Fibroblast of the aortic adventitia (primary cell): ENCODE results near the gene PSMB11. TPM values are rescaled to one million over a fixed set of nuclear protein-coding genes. Genes with fewer than 3 reads are reported as not detected.
"Not testable (repeated sequence)": the region's sequence is repeated elsewhere in the genome, so short reads cannot be mapped to it uniquely, and the experiment has no call there.

ENCODE experiments used
- DNase-seq: peaks from one replicate; pipeline ENCODE4 v3.0.0-alpha.2; 2010; ENCODE audit warnings: low read depth
- H3K4me3 ChIP-seq: 2 replicates; pipeline ENCODE4 v1.5.1; 2011; ENCODE audit warnings: low read depth, mild to moderate bottlenecking, control low read depth, low read length, moderate library complexity
- CTCF ChIP-seq: IDR thresholded peaks from 2 replicates; pipeline ENCODE4 v1.5.1; 2011; ENCODE audit warnings: mild to moderate bottlenecking, low read length, control low read depth, inconsistent platforms; ENCODE audit not compliant: insufficient read depth
- total RNA-seq: library from RNA; depleted of rRNA; stranded (reverse); fragments of >200 nt; gene quantifications from 2 replicates; pipeline ENCODE4 v1.2.3, GENCODE V29; 2012; ENCODE audit warnings: low replicate concordance

Gene PSMB11
- total RNA-seq, 1 donor = not detected

- no peak for TF ChIP-seq CTCF
- no peak overlapping the region for H3K4me3 ChIP-seq
- no peak for DNase-seq
Measured at GRCh38 chr14:22997676-22998323, 44.2 kb upstream of the PSMB11 start.

- TF ChIP-seq CTCF = no peak
- H3K4me3 ChIP-seq = no peak overlapping the region
- DNase-seq = no peak
Measured at GRCh38 chr14:22998329-22999012, 43.5 kb upstream of the PSMB11 start.

- no peak for TF ChIP-seq CTCF
- DNase-seq = no peak
- no peak overlapping the region for H3K4me3 ChIP-seq
Measured at GRCh38 chr14:23000860-23001259, 41.2 kb upstream of the PSMB11 start.

- no peak overlapping the region for H3K4me3 ChIP-seq
- no peak for TF ChIP-seq CTCF
- DNase-seq = no peak
Measured at GRCh38 chr14:23002592-23002991, 39.4 kb upstream of the PSMB11 start.

GRCh38 chr14:23004274-23004673, 37.7 kb upstream of the PSMB11 start:
- not testable (repeated sequence) for H3K4me3 ChIP-seq, DNase-seq

GRCh38 chr14:23005451-23006187, 36.4 kb upstream of the PSMB11 start:
- no peak for DNase-seq
- no peak overlapping the region for H3K4me3 ChIP-seq
- TF ChIP-seq CTCF = no peak

- no peak for TF ChIP-seq CTCF
- H3K4me3 ChIP-seq = peak overlapping the region; percentile 82
- no peak for DNase-seq
Measured at GRCh38 chr14:23006188-23006534, 35.9 kb upstream of the PSMB11 start.
